Peyer's patch (tissue), 4 donors: ENCODE data around the gene GTF3C1. TPM values are rescaled to one million over a fixed set of nuclear protein-coding genes. Genes with fewer than 3 reads are reported as not detected.
"Not testable (repeated sequence)": the region's sequence is repeated elsewhere in the genome, so short reads cannot be mapped to it uniquely, and the experiment has no call there.

ENCODE experiments used
- DNase-seq, 3 donors: peaks; one replicate each; pipeline ENCODE4 v3.0.0-alpha.2; 2017 to 2019
- H3K27ac ChIP-seq, 4 donors: fragments of 200-600 bp; sonication (generic); one replicate each; pipeline ENCODE4 v1.5.1; 2016 to 2019
- H3K27me3 ChIP-seq, 2 donors: fragments of 200-600 bp; sonication (generic); one replicate each; pipeline ENCODE4 v1.5.1; 2019
- H3K36me3 ChIP-seq, 3 donors: fragments of 200-600 bp; sonication (generic); one replicate each; pipeline ENCODE4 v1.5.1; 2016 to 2019
- H3K4me1 ChIP-seq, 4 donors: fragments of 200-600 bp; sonication (generic); one replicate each; pipeline ENCODE4 v1.5.1; 2016 to 2019
- H3K4me3 ChIP-seq, 4 donors: fragments of 200-600 bp; sonication (generic); 1 replicate in 3 of 4; 2 replicates in 1 of 4; pipeline ENCODE4 v1.5.1; 2016 to 2019; ENCODE audit warnings: mild to moderate bottlenecking in 1 of 4
- H3K9me3 ChIP-seq, 4 donors: fragments of 200-600 bp; sonication (generic); one replicate each; pipeline ENCODE4 v1.5.1; 2016 to 2019; ENCODE audit warnings: mild to moderate bottlenecking in 1 of 4
- CTCF ChIP-seq, 6 experiments: fragments of 450-650 bp in 4 of 6; fragments of 200-600 bp in 2 of 6; sonication (generic) in 1 of 6; IDR thresholded peaks; one replicate each; pipeline ENCODE4 v1.5.1; 2017 to 2019; ENCODE audit warnings: antibody characterized with exemption in 6 of 6, mild to moderate bottlenecking in 3 of 6, moderate library complexity in 1 of 6
- POLR2A ChIP-seq, 2 donors: fragments of 450-650 bp; IDR thresholded peaks; one replicate each; pipeline ENCODE4 v1.5.1; 2017; ENCODE audit warnings: antibody characterized with exemption in 2 of 2, mild to moderate bottlenecking in 2 of 2, moderate library complexity in 2 of 2
- total RNA-seq, 4 donors: library from RNA; depleted of rRNA; stranded (reverse); fragments of >200 nt; gene quantifications; one replicate each; pipeline ENCODE4 v1.1.0, GENCODE V29; 2016

Gene GTF3C1
- total RNA-seq, 4 donors from 2014 or later, result 49.6 to 80.1 (median 73.0) TPM

- Histone ChIP-seq H3K36me3 (no peaks in the 10 kb centered on the region), H3K4me1 (no peaks in the 10 kb centered on the region), H3K27me3 (no peaks in the 10 kb centered on the region), H3K27ac (no peak overlapping the region), H3K4me3 (no peak overlapping the region), H3K9me3 (no peaks in the 10 kb centered on the region)
- no peak for DNase-seq
- TF ChIP-seq CTCF (IDR thresholded peaks at IDR 0.05), result no peak
- no peak for TF ChIP-seq POLR2A (IDR thresholded peaks at IDR 0.05)
Observed at GRCh38 chr16:27437946-27438345, 111.8 kb downstream of the GTF3C1 start.

GRCh38 chr16:27436921-27437650 is 112.6 kb downstream of the GTF3C1 start:
- TF ChIP-seq POLR2A (IDR thresholded peaks at IDR 0.05) (no peak), CTCF (IDR thresholded peaks at IDR 0.05) (no peak)
- no peak overlapping the region for H3K27ac ChIP-seq
- H3K9me3 ChIP-seq, result no peaks in the 10 kb centered on the region
- no peaks in the 10 kb centered on the region for H3K36me3 ChIP-seq
- DNase-seq, result peak in 2 of 3 donors; percentile 6 to 37
- H3K4me3 ChIP-seq, result no peak overlapping the region
- no peaks in the 10 kb centered on the region for H3K27me3 ChIP-seq
- no peaks in the 10 kb centered on the region for H3K4me1 ChIP-seq

- H3K9me3 ChIP-seq, result no peaks in the 10 kb centered on the region
- no peaks in the 10 kb centered on the region for H3K4me1 ChIP-seq
- no peaks in the 10 kb centered on the region for H3K36me3 ChIP-seq
- TF ChIP-seq CTCF (IDR thresholded peaks at IDR 0.05) (no peak), POLR2A (IDR thresholded peaks at IDR 0.05) (no peak)
- H3K27ac ChIP-seq, result no peak overlapping the region
- DNase-seq, result peak in 2 of 3 donors; percentile 10 to 27
- H3K4me3 ChIP-seq, result no peak overlapping the region
- H3K27me3 ChIP-seq, result no peaks in the 10 kb centered on the region
Observed at GRCh38 chr16:27436065-27436464, 113.6 kb downstream of the GTF3C1 start.

- H3K9me3 ChIP-seq, H3K27ac ChIP-seq, H3K4me3 ChIP-seq, H3K4me1 ChIP-seq, H3K27me3 ChIP-seq, H3K36me3 ChIP-seq: not testable (repeated sequence)
- DNase-seq, result peak in 2 of 3 donors; percentile 8 to 23
Observed at GRCh38 chr16:27435146-27435545, 114.6 kb downstream of the GTF3C1 start.

GRCh38 chr16:27434141-27435051 is 115.3 kb downstream of the GTF3C1 start:
- no peak for TF ChIP-seq POLR2A (IDR thresholded peaks at IDR 0.05)
- no peak for TF ChIP-seq CTCF (IDR thresholded peaks at IDR 0.05)
- H3K4me3 ChIP-seq, result no peak overlapping the region
- H3K36me3 ChIP-seq, result no peaks in the 10 kb centered on the region
- no peaks in the 10 kb centered on the region for H3K9me3 ChIP-seq
- peaks cover 0 to 4% (median 0%) of the 10 kb centered on the region in 4 donors for H3K4me1 ChIP-seq
- H3K27me3 ChIP-seq, result no peaks in the 10 kb centered on the region
- peak in 2 of 3 donors; percentile 12 to 37 for DNase-seq
- no peak overlapping the region for H3K27ac ChIP-seq

- H3K4me3 ChIP-seq, result no peak overlapping the region
- no peaks in the 10 kb centered on the region for H3K9me3 ChIP-seq
- DNase-seq, result peak in 1 of 3 donors; percentile 12
- H3K27ac ChIP-seq, result no peak overlapping the region
- no peaks in the 10 kb centered on the region for H3K36me3 ChIP-seq
- peaks cover 0 to 4% (median 0%) of the 10 kb centered on the region in 4 donors for H3K4me1 ChIP-seq
- TF ChIP-seq POLR2A (IDR thresholded peaks at IDR 0.05), result no peak
- no peak for TF ChIP-seq CTCF (IDR thresholded peaks at IDR 0.05)
- H3K27me3 ChIP-seq, result no peaks in the 10 kb centered on the region
Observed at GRCh38 chr16:27433636-27434035, 116.1 kb downstream of the GTF3C1 start.

GRCh38 chr16:27433191-27433590 is 116.5 kb downstream of the GTF3C1 start:
- not testable (repeated sequence) for H3K4me3 ChIP-seq, H3K27me3 ChIP-seq, DNase-seq, H3K4me1 ChIP-seq, H3K27ac ChIP-seq, H3K9me3 ChIP-seq, H3K36me3 ChIP-seq
